Measurements from ENCODE around the gene CPOX.
"Not testable (repeated sequence)": the region's sequence is repeated elsewhere in the genome, so short reads cannot be mapped to it uniquely, and the experiment has no call there.

CPOX gene

DNA sequence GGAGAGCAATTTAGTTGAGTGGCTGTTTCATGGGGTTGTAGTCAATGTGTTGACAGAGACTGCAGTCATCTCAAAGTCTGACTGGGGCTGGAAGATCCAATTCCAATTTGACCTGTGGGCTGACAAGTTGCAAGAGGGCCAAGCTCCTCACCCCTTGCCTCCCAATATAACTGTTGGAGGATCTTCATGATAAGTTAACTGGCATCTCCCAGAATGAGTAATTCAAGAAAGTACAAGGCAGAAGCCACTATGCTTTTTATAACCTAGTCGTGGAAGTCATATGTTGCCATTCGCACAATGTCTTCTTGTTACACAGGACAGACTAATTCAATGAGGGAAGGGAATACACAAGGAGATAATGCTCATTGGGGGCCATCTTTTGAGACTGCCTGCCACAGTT lies 32.5 kb downstream of the CPOX start:
- DNase-seq: no peak

DNA sequence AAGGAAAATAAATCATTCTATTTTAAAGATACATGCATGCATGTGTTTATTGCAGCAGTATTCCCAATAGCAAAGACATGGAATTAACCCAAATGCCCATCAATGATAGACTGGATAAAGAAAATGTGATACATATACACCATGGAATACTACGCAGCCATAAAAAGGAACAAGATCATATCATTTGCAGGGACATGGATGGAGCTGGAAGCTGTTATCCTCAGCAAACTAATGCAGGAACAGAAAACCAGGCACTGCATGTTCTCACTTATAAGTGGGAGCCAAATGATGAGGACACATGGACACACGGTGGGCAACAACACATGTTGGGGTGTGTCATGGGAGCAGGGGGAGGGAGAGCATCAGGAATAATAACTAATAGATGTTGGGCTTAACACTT lies 33.6 kb downstream of the CPOX start:
- DNase-seq: not testable (repeated sequence)

DNA sequence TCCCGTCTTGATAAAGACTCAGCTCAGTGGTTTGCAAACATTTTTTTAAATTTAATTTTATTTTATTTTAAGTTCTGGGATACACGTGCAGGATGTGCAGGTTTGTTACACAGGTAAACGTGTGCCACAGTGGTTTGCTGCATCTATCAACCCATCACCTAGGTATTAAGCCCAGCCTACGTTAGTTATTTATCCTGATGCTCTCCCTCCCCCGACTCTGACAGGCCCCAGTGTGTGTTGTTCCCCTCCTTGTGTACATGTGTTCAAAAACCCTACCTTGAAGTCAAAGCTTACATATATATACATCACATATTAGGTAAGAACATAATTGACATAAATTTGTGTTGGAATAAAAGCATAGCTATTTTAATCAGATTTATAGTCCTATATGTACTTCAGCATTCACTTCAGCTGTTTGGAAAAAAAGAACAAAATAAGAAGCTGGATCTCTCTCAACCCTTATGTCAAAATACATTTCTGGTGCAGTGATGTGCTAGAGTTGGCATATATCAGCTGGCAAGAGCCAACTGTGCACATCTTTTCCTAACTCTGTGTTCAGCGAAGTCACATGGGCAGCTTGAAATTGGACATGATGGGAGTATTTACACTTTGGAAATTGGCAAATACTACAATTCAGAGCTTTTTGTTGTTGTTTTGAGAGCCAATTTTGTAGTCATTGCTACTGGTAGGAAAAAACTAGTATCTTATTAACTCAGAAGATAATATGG lies 35.1 kb downstream of the CPOX start:
- DNase-seq: no peak

DNA sequence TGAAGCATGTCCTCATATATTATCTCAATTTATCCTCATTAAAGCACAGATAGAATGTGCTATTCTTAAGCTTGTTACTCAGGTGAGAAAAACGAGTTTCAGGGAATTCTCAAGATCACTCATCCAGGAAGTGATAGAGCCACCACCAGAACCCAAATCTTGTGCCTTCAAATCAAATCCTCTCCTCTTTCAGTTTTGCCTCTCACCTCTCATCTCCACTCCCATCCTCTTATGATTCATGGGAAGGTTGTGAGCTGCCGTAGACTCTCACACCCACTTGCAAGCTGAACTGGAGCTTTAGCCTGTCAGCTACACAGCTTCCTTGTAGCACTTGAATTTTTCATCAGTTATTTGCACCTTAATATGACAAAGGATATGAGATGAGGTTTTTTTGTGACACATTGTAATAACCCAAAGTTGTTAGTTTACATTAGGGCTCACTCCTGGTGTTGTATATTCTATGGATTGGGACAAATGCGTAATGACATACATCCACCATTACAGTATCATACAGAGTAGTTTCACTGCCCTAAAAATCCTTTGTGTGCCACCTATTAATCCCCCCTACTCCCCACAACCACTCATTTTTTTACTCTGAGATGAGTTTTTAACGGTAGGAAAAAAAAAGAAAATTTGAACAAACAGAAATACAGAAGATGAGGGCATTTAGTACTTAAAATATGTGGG lies 35.9 kb downstream of the CPOX start:
- DNase-seq: no peak

DNA sequence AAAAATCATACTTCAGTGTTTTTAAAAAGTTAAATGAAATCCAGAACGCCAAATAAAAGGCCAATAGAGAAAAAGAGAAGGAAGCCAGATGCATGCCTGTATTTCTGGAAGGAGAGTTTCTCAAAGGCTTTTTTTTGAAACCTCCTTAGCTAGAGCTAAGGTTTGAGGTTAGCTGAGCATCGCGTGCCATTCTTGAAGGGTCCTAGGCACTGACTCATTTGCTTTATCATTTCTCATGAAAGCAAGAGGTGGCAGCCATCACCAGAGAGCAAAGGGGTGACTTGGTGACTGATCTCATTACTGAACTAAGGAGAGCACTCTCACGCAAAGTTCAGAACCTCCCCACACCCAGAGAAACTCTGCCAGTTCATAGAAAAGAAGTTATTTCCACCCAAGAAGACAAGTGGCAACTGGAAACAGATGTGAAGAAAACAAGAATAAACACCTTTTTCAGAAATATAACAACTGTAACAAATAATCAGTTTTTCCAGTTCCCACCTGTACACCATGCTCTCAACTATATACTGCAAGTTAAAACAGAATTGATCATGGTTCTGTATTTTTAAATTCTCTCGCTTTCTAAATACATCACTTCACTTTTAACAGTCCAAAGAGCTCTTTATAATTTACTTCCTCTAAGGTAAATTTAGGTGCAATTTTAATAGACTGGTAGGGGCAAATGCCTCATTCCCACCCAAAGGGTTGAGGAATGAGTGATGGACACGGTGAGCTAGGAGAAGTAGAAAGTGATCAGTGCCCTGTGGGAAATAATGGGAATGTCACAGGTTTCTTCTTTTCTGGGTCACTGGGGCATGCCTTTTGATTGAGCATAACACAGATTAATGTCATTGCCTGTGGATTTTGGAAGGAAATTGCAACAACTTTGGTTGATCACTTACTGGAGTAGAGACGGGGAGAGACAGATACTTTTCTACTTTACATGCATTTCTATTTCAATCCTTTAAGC lies 37.0 kb downstream of the CPOX start:
- no peak for DNase-seq

DNA sequence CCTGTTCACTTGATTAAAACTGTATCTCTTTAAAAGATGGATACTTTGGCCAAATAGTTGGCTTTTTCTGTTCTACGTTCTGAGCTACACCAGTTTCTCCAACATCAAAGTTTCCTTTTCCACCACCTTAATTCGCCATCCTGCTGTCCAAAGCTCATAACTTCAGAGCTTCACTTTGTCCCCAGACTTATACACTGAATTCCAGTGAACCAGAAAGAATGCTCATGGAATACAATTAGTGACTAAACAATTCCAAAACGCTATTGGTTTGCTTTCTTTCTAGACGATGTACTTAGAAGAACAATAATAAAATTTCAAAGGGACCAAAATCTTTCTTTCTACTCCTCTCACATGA lies 38.4 kb downstream of the CPOX start:
- DNase-seq: no peak

DNA sequence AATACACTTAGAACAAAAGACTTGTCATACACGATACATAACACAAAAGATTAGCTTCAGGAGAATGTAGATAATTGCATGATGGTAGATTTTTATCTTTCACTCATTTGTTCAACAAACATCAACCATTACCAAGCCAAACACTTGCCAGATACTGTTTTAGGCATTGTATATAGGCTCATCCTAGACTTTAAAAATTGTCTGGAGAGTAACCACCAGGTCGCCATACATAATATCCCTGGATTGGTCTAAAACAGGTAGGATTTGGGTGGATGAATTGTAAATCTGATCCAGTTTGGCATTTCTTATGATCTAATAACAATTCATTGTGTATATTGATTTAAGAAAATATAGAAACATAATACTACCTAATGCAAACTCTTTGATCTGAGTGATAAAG lies 38.8 kb downstream of the CPOX start:
- no peak for DNase-seq

DNA sequence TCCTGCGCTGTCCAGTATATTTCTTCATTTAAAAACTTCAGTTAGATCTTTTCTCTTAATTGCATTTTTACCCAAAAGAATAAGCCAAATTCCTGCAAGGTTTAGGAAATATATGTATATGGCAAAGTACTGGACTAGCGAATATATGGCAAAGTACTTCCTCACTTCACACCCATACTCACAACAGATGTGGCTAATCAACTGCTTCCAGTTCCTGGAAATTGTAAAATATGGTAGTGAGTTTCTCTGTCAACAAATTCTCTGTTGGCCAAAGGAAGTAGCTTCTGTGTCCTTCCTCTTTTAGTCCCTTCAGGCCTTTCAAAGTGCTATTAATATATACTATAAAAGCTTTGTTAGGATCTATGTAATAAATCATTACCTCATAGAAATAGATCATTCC lies 39.7 kb downstream of the CPOX start:
- no peak for DNase-seq

DNA sequence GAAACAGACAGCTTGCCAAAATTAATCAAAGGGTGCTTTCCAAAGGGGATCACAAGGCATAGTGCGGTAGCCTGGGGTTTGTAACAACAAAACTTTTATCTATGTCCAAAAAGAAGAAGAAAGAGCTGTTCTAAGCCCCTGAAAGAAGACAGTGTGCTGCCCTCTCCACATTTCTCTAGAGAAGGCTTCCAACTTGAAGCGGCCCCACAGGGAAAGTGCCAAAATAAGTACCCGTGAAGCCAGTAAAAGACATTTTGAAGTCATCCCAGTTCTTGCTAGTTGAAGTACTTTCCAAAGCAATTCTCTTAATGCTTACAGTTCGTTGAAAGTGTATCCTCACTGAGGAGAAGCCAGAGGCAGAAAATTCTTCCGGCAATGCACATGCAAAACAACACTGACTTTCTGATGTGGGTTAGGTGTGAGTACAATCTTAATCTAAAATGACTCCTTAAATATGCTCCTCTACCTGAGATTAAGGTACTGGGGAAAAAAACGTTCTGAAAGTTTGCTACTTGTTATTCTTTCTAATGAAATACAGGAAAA lies 40.3 kb downstream of the CPOX start:
- no peak for DNase-seq

DNA sequence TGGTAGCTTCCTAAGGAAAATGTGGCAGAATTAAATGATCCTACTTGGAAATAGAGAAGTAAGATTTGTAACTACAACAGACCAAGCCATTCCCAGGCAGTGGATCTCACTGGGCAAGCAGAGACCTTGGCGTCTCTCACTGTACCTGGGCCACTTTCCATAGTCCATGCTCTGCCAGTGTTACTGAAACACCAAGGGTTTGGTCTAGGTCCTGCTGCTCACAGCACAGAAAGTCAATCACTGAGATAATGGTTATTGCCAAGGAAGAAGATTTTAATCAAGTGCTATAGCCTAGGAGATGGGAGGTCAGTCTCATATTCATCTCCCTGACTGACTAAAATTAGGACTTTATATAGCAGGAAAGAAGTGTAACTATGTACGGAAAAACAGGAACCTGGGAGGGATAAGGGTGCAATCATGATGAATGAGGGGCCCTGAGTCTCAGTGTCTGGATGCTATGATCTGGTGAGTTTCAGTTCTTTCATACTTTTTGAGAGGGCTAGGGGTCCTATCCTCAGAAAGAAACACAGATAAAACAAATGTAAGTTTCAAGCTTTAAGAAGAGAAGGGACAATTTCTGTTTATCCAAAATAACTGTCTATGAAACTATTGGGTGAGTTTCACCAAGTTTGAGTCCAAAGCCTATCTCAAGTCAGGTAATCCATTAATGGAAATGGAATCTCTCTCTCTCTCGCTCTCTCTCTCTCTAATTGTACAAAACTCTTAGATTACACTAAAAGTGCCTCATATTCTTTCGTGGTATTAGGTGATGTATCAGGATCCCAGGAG lies 41.0 kb downstream of the CPOX start:
- DNase-seq: no peak

DNA sequence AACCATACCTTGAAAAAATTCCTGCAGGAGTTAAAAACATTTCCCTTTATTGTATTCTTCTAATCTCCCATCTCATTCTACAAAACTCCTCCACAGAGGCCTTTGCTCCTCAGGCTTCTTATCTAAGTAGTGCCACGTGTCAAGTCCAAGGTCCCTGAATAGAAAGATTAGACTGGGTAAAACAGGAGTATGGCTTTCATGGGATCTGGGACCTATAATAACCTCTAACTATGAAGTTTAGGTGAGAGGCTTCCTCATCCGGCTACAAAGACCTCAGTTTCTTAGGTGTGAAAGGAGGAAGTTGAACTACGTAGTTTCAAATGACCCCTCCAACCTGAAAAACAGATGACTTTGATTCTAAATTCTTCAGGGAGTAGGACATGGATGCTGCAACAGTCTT lies 41.7 kb downstream of the CPOX start:
- no peak for DNase-seq

DNA sequence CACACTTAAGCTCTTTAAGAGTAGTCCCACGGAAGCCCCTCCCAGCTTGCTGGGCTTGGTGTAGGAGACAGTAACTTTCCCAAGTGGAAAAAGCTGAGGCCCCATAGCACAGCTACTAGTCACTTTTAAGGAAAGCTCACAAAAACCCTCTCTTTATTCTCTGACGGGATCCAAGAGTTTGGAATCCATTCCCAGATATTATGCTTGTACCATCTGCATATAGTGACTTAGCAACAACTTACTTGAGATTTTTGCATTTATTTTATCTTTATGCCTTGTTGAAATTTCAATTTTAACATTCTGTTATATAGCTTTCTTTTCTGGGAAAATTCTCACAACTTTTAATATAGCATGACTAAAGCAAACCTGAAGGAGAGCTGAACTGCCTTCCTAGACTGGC lies 42.2 kb downstream of the CPOX start:
- DNase-seq: no peak

DNA sequence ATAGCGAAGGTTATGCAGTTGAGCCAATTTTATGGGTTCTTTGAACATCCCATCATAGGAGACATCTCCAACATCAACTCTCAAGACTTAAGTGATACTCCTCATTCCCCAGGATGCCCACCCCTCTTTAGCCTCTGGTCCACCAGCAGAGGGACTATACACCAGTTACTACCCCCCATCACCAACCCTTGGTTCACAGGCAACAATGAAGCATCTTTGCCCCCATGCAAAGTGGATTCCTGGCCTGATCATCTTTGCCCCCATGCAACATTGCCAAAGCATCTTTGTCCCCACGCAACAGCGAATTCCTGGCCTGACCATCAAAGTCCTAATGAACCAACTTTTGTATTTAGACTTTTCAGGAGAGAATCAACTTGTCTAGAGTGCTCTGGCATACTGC lies 42.6 kb downstream of the CPOX start:
- DNase-seq: no peak

DNA sequence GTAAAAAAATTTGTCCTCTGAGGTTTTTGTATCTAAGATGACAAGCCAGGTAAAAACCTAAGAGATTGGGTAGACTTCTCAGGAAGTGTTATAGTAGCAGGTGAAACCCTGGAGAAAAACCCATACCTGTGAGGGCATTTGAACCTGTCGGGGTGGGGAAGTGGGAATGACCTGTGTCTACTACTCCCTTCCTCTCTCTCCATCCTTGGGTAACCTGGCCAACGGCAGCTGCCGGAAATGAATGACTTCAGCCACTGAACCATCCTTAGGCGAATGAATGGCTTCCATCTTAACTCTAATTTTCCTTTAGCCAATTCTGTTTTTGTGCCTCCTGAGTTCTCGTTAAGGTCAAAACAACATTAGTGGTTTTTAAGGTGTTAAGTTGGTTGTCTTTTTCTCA lies 44.9 kb downstream of the CPOX start:
- DNase-seq: no peak

DNA sequence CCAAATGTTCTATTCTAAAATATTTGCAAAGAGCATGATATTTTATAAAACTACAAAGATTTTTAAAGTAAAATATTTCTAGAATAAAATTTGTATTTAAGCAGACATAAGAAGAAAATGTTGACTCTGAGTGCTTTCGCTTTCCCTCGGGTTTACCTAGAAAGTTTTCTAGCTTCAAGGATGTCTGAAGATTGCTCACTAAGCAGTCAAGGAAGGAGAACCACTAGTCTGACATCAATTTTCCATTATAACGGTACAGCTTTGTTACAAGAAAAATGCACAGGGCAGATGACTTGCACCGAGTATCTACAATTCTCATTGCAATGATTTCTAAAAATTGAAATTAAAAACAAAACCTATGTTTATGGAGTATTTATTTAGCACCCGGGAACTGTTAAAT lies 47.5 kb downstream of the CPOX start:
- no peak for DNase-seq

DNA sequence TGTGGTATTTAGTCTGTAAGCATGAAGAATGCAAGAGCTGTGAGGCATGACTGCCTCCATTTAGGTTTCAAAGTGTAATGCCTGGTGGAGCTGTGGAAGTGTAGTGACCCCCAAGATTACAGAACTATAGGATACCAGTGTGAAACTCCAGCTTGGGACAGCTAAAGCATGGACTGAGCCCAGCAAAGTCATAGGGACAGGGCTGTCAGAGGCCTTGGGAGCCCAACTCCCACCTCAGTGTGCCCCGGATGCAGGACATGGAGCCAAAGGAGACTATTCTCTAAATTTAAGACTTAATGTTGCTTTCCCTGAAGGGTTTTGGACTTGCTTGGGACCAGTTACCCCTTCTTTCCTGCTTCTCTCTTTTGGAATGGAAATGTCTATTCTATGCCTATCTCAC lies 50.8 kb downstream of the CPOX start:
- no peak for DNase-seq

DNA sequence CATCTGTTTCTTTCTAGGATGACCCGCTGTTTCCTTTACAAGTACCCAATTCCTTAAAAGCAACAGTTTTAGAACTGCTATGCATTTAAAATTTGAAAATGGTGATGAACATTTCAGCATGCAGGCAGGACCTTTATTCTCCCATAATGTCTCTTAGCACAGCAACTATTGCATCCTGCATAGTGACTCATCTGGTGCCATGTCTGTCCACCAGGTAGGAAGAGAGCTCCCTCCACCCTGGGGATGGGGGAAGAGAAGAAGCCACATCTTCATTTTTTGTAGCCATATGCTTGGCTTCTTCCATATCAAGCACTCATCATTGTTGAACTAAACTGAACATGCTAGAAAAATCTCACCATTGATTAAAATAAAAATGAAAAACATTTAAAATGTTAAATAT lies 51.7 kb downstream of the CPOX start:
- no peak for DNase-seq

DNA sequence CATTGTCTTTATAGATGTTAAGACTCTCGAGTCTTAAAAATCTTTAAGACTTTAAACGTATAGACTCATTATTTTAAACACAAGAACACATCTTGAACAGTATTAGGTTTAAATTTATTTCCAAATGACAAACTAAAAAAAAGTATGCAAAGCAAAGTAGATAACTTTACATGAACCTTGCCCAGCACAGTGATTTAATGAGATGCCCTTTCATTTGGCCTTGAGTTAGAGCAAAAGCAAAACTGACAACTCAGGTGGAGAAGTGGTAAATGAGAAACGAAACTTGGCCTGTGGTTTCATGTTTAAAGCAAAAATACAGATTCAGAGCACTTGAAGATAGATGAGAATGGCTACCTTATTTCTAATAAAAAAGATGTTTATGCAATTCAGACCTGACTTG lies 53.1 kb downstream of the CPOX start:
- DNase-seq: no peak

DNA sequence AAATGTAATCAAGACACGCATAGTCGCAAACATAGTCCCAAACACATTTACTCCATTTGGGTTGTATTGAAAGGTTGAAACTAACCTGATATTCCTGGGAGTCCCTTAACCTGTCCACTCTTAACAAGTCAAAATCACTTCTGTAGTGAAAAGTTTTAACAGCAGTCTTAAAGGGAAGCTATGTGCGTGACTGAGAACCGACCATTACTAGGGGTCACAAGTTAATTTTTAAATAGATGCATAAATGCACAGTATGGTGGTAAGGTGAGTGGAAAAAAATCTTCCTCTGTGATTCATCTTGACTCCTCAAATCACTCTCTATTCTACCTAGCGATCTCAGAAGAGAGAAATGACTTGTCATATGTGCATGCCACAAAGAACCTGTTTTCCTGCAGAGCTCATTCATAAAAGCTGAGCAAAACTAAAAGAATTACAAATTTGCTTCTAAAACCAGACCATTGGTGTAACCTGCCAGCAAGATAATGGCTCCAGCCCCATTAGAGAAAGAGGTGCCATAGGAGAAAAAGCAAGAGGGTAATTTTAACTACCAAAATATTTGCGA lies 56.9 kb downstream of the CPOX start:
- no peak for DNase-seq

DNA sequence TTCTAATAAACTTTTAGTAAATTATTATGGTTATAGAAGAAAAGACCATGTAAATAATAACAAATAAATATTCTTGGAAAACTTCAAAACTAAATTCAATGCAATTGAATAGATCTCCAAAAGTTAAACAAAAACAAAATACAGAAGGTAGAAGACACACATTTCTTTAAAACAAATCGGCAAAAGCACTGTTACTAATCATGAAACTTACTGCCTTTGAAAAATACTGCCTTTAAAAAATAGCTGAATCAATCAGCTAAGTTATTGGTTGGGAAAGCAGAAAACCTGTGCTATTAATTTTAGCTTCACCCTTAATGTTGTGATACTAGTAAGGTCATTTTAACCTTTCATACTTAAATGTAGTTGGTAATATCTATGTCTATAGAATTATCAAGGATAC lies 58.7 kb downstream of the CPOX start:
- DNase-seq: no peak

DNA sequence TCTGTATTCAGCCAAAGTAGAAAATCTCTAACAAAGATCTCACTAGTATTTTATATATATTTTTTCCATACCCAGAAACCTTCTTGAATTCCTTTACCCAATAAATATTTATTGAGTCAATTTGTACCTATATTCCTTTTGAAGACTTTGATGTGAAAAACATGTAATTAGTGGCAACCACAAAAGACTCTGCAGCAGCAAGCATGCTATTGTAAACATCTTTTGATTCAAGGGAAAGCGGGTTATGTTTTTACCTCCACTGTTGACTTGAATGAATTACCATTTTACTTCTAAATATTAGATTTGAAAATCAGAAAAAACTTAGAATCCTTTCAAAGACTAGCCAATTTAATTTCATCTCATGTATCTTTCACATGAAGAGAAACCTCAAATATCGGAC lies 59.2 kb downstream of the CPOX start:
- no peak for DNase-seq
